ENCODE results near the gene PARP15. TPM values are rescaled to one million over a fixed set of nuclear protein-coding genes. Genes with fewer than 3 reads are reported as not detected.

PARP15 gene
- total RNA-seq, 1 experiment from 2014 or later, result 0.24 TPM

- no peak overlapping the region for H2AFZ ChIP-seq (ENCODE audit: low read length)
- H3K27ac Mint-ChIP-seq, result no peak overlapping the region
These were observed 28.9 kb downstream of the PARP15 start for GRCh38 chr3:122606330-122606729.

More at GRCh38 chr3:122606330-122606729, 28.9 kb downstream of the PARP15 start:
- H3K4me3 Mint-ChIP-seq, result no peak overlapping the region
- Histone ChIP-seq H3K14ac (ENCODE audit: insufficient read depth, low read length) (no peak overlapping the region), H4K20me1 (ENCODE audit: control insufficient read depth, insufficient read depth, insufficient read length) (no peaks in the 10 kb centered on the region), H3K4me2 (ENCODE audit: insufficient read depth, insufficient read length, low read length) (no peak overlapping the region), H3K9me3 (ENCODE audit: control insufficient read depth, low read depth, low read length) (no peaks in the 10 kb centered on the region), H2BK12ac (ENCODE audit: insufficient read length, low read depth, low read length) (no peak overlapping the region), H4K5ac (ENCODE audit: insufficient read length, low read depth, low read length) (no peak overlapping the region), H3K4ac (ENCODE audit: low read depth, low read length) (no peak overlapping the region), H3K9ac (ENCODE audit: extremely low read depth, insufficient read length, low read length) (no peak overlapping the region), H3K56ac (ENCODE audit: insufficient read length, low read depth, low read length) (no peak overlapping the region), H3T11ph (ENCODE audit: low read length) (no peak overlapping the region), H2BK5ac (ENCODE audit: insufficient read length, low read length) (no peak overlapping the region), H2BK20ac (ENCODE audit: low read depth, low read length, poor library complexity, severe bottlenecking) (no peak overlapping the region), H3K18ac (ENCODE audit: insufficient read length, low read depth, low read length) (no peak overlapping the region), H3K79me1 (ENCODE audit: insufficient read depth, low read depth, low read length, poor library complexity, severe bottlenecking) (no peaks in the 10 kb centered on the region), H3K79me2 (ENCODE audit: insufficient read depth, low read length) (no peaks in the 10 kb centered on the region), H2BK120ac (ENCODE audit: low read depth, low read length, poor library complexity, severe bottlenecking) (no peak overlapping the region), H4K91ac (ENCODE audit: insufficient read length, low read depth, low read length) (no peak overlapping the region), H3K27ac (ENCODE audit: insufficient read length, low read depth, low read length) (no peak overlapping the region), H3K23ac (ENCODE audit: insufficient read length, low read depth, low read length) (no peak overlapping the region), H2BK15ac (ENCODE audit: low read depth, low read length) (no peak overlapping the region), H4K8ac (replicated peaks; ENCODE audit: insufficient read length, low read depth, low read length) (no peak overlapping the region), H2AK5ac (ENCODE audit: insufficient read length, low read length) (no peak overlapping the region), H3K23me2 (ENCODE audit: insufficient read length, low read depth, low read length, poor library complexity, severe bottlenecking) (no peaks in the 10 kb centered on the region), H3K27me3 (ENCODE audit: insufficient read depth, low read length) (no peaks in the 10 kb centered on the region), H3K4me1 (ENCODE audit: insufficient read depth, low read length) (no peaks in the 10 kb centered on the region)
- H3K4me1 Mint-ChIP-seq, result peaks cover 0 to 8% of the 10 kb centered on the region in 2 experiments; a peak in 2 of 4 replicates
- TF ChIP-seq CTCF (conservative IDR thresholded peaks at IDR 0.05), result no peak
- DNase-seq, result no peak
- H3K27me3 Mint-ChIP-seq (ENCODE audit: low read depth), result no peaks in the 10 kb centered on the region
- no CpG with 5 or more reads among the region's 4 CpGs for WGBS (ENCODE audit: extremely low coverage, insufficient read length, low lambda C conversion rate)
- H3K36me3 Mint-ChIP-seq (ENCODE audit: insufficient read depth in 1 of 3, low read depth in 3 of 3), result no peaks in the 10 kb centered on the region
- H3K9me3 Mint-ChIP-seq, result no peaks in the 10 kb centered on the region
